Breast epithelium (tissue), 4 donors: Measurements from ENCODE around the gene INPP5F. TPM values are rescaled to one million over a fixed set of nuclear protein-coding genes. Genes with fewer than 3 reads are reported as not detected.

Experiments
- DNase-seq, 2 donors: peaks; one replicate each; pipeline ENCODE4 v3.0.0-alpha.2; 2019; ENCODE audit warnings: low spot score in 2 of 2
- H3K27ac ChIP-seq, 2 donors: fragments of 200-600 bp; sonication (generic) in 1 of 2; one replicate each; pipeline ENCODE4 v1.5.1; 2016 to 2019; ENCODE audit warnings: mild to moderate bottlenecking in 1 of 2
- H3K27me3 ChIP-seq, 2 donors: fragments of 200-600 bp; sonication (generic) in 1 of 2; one replicate each; pipeline versions ENCODE4 v1.5.1 to v1.6.0; 2017 to 2019; ENCODE audit warnings: control low read depth in 1 of 2, mild to moderate bottlenecking in 1 of 2
- H3K36me3 ChIP-seq: fragments of 200-600 bp; one replicate; pipeline ENCODE4 v1.5.1; 2019
- H3K4me1 ChIP-seq, 2 donors: fragments of 200-600 bp; sonication (generic); one replicate each; pipeline ENCODE4 v1.5.1; 2016 to 2019; ENCODE audit warnings: control low read depth in 1 of 2
- H3K4me3 ChIP-seq, 3 donors: fragments of 200-600 bp; sonication (generic); 1 replicate in 2 of 3; 2 replicates in 1 of 3; pipeline ENCODE4 v1.5.1; 2016 to 2019; ENCODE audit warnings: mild to moderate bottlenecking in 3 of 3, moderate library complexity in 2 of 3
- H3K9me3 ChIP-seq, 2 donors: fragments of 200-600 bp; sonication (generic) in 1 of 2; one replicate each; pipeline ENCODE4 v1.5.1; 2016 to 2019; ENCODE audit warnings: control low read depth in 1 of 2
- POLR2A ChIP-seq: fragments of 450-650 bp; IDR thresholded peaks from one replicate; pipeline ENCODE4 v1.6.1; 2016; ENCODE audit warnings: antibody characterized with exemption, mild to moderate bottlenecking, moderate library complexity
- POLR2AphosphoS5 ChIP-seq, 3 donors: sonication (generic); formaldehyde crosslinking; IDR thresholded peaks; one replicate each; pipeline ENCODE4 v1.6.1; 2017; ENCODE audit warnings: antibody characterized with exemption in 3 of 3
- intact Hi-C: fragments of 100-400 bp; cut with DNase I; formaldehyde crosslinking; loops from one replicate; pipeline ENCODE4 v1.15.1; 2023; ENCODE audit warnings: low total_unique reads
- total RNA-seq, 3 donors: library from RNA; depleted of rRNA; stranded (reverse); fragments of >200 nt; gene quantifications; one replicate each; pipeline ENCODE4 v1.1.0, GENCODE V29; 2016
- TF ChIP-seq, protein P1 (sequence below), 3 donors: fragments of 450-650 bp; IDR thresholded peaks; one replicate each; pipeline ENCODE4 v1.5.1; 2016 to 2017; ENCODE audit warnings: antibody characterized with exemption in 3 of 3, mild to moderate bottlenecking in 3 of 3, moderate library complexity in 3 of 3

Gene INPP5F
- total RNA-seq, 3 donors from 2014 or later: 13.1 to 15.1 (median 14.6) TPM

DNA sequence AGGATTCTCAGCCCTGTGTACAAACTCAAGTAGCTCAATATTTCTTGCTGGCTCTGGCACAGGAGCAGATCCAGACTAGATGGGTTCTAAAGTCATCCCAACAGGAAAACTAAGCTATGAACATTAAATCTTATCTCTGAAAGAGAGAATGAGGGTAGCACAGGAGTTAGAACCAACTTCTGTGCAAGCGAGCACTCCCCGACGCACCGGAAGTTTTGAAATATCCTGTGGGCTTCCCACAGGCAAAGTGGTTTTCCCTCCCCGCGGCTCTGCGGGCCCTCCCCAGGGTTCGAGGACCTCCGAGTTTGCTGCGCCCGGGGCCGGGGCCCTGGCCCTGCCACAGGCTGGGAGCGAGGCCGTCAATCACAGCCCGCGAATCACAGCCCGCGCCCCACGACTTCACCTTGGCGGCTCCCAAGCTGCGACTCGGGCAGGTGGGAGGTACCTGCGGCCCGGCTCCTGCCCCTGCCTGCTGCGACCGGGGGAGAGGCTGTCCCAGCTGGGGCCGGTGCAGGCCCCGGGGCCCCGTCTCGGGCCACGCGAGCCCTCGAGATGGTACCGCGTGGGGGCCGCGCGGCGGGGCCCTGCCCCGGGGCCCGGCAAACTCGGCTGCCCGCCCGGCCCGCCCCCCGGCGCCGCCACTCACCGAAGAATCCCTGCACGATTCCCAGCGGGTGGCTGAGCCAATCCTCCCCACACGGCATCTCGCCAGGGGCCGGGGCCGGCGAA, 146.2 kb downstream of the INPP5F start:
- intact Hi-C loops: no loop called here

DNA sequence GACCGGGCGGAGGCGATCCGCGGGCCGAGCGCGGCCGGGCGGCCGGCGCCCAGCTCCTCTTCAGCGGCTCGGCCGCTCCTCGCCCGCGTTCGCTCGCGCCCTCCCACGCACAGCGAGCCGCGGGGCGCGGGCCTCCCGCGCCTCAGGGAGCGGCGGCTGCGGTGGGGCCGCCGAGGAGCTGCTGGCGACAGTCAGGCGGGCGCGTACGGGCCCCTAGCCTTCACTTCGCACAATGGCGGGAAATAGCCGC, 146.7 kb downstream of the INPP5F start, which contains the start of gene MCMBP:
Gene MCMBP, minus strand, starts transcription at position 234 of the 250 bp plus-strand sequence. CDS start 259 bp downstream, outside the sequence.
- Histone ChIP-seq H3K4me3 (peak within 1 kb of the TSS; percentile 78 to 85 (median 84)), H3K27me3 (no peaks in the 10 kb centered on the region), H3K27ac (peak within 1 kb of the TSS; percentile 85 to 95), H3K9me3 (no peaks in the 10 kb centered on the region), H3K4me1 (peaks cover 0 to 5% of the 10 kb centered on the region in 2 donors), H3K36me3 (no peaks in the 10 kb centered on the region)
- TF ChIP-seq POLR2A: no peak
- peak in 1 of 3 donors; percentile 23 for TF ChIP-seq POLR2AphosphoS5 (IDR thresholded peaks at IDR 0.05)
- DNase-seq: no peak
- intact Hi-C loops: no loop called here

More for the DNA sequence above, 146.2 kb downstream of the INPP5F start:
- Histone ChIP-seq H3K9me3 (no peaks in the 10 kb centered on the region), H3K27me3 (no peaks in the 10 kb centered on the region), H3K4me3 (peak overlapping the region; percentile 78 to 85 (median 84)), H3K4me1 (peaks cover 0 to 5% of the 10 kb centered on the region in 2 donors), H3K36me3 (no peaks in the 10 kb centered on the region), H3K27ac (peak overlapping the region; percentile 85 to 95)
- DNase-seq: peak in 1 of 2 donors; percentile 62
- no peak for TF ChIP-seq POLR2A
- no peak for TF ChIP-seq POLR2AphosphoS5 (IDR thresholded peaks at IDR 0.05)
- TF ChIP-seq, protein P1, sequence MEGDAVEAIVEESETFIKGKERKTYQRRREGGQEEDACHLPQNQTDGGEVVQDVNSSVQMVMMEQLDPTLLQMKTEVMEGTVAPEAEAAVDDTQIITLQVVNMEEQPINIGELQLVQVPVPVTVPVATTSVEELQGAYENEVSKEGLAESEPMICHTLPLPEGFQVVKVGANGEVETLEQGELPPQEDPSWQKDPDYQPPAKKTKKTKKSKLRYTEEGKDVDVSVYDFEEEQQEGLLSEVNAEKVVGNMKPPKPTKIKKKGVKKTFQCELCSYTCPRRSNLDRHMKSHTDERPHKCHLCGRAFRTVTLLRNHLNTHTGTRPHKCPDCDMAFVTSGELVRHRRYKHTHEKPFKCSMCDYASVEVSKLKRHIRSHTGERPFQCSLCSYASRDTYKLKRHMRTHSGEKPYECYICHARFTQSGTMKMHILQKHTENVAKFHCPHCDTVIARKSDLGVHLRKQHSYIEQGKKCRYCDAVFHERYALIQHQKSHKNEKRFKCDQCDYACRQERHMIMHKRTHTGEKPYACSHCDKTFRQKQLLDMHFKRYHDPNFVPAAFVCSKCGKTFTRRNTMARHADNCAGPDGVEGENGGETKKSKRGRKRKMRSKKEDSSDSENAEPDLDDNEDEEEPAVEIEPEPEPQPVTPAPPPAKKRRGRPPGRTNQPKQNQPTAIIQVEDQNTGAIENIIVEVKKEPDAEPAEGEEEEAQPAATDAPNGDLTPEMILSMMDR (IDR thresholded peaks at IDR 0.05): no peak

DNA sequence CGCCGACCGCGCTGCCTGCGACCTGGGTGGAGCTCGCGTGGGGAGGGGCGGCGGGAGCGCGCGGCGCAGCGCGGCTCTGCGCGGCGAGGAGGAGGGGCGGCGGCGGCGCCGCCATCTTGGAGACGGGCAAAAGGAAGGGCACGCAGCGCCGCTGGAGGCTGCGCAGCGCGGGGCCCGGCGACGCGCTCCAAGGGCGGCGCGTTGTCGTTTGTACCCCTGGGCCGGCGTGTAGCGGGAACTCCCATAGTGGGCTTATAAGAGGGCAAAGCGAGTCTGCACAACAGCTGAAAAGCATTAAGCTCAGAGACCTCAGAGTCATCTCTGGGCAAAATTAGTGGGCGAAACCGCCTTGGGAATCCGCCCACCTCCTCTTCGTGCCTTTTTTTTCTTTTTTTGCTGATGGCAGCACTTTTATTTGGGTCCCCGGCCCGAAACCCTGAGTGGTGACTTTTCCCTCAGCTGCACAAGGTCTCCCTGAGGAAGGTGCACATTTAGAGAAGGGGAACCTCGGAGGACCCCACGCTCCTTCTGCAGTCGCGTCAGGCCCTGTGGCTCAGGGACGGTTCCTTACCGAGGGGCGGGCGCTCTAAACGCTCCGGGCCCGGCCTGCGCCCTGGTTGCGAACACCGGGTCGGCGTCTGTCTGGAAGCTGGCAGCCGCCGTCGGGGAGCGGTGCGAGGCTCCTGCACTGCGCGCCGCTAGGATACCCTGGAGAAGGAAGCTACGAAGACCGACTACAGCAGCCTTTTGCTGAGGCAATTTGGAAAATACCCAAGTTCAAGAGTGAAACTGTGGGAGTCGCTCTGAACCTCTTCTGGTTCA, 147.2 kb downstream of the INPP5F start:
- H3K27me3 ChIP-seq: no peaks in the 10 kb centered on the region
- peak in 2 of 3 donors; percentile 1 to 13 for TF ChIP-seq POLR2AphosphoS5 (IDR thresholded peaks at IDR 0.05)
- TF ChIP-seq, protein P1 (IDR thresholded peaks at IDR 0.05): no peak
- intact Hi-C loops: no loop called here

DNA sequence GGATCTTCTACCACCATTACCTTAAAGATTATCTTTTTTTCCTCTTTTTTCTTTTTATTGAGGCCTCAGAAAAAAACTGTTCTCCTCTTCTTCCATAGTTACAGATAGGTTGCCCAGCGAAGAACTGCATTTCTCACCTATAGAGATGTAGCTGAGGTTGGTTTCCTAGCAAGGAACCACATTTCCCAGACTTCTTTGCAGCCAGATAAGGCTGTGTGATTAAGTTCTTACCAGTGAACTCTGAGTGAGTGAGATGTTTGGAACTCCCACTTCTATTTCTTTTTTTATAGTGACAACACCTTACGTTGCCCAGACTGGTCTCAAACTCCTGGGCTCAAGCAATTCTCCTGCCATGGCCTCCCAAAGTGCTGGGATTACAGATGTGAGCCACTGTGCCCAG, 152.7 kb downstream of the INPP5F start:
- no peaks in the 10 kb centered on the region for H3K36me3 ChIP-seq
- intact Hi-C loops: loop anchor here (5.0 kb wide), 1 partner anchor 219 kb away; no protein-coding TSS in a partner anchor
- no peak overlapping the region for H3K4me3 ChIP-seq
- H3K9me3 ChIP-seq: no peaks in the 10 kb centered on the region
- no peaks in the 10 kb centered on the region for H3K27me3 ChIP-seq
- no peak for DNase-seq
- no peak overlapping the region for H3K27ac ChIP-seq
- H3K4me1 ChIP-seq: no peaks in the 10 kb centered on the region
- no peak for TF ChIP-seq POLR2A
- TF ChIP-seq, protein P1 (IDR thresholded peaks at IDR 0.05): no peak
- no peak for TF ChIP-seq POLR2AphosphoS5 (IDR thresholded peaks at IDR 0.05)

More for the DNA sequence above, 147.2 kb downstream of the INPP5F start:
- Histone ChIP-seq H3K4me3 (peak overlapping the region; percentile 78 to 85 (median 84)), H3K27ac (peak overlapping the region; percentile 85 to 95), H3K9me3 (no peaks in the 10 kb centered on the region), H3K36me3 (no peaks in the 10 kb centered on the region), H3K4me1 (peaks cover 0 to 5% of the 10 kb centered on the region in 2 donors)
- peak; percentile 65 to 80 for DNase-seq

Other genes with a start within 250 kb of the INPP5F start
- gene RGS10, start 183.3 kb upstream of the INPP5F start, total RNA-seq: 10 to 100 TPM; 34.0 to 39.2 (median 36.4) TPM
- 100 to 1,000 TPM in 1 of 3 donors, 10 to 100 TPM in 2; 73.3 to 110 (median 76.4) TPM for gene TIAL1, start 129.1 kb upstream of the INPP5F start, total RNA-seq
- gene BAG3, start 74.7 kb upstream of the INPP5F start, total RNA-seq: 10 to 100 TPM; 17.1 to 29.9 (median 23.9) TPM
- gene MCMBP, start 146.8 kb downstream of the INPP5F start, total RNA-seq: 10 to 100 TPM; 49.9 to 56.4 (median 52.2) TPM
- gene SEC23IP, start 166.7 kb downstream of the INPP5F start, total RNA-seq: 10 to 100 TPM; 19.9 to 35.0 (median 25.9) TPM